ENCODE measurements around the gene TLR5.
A peak's percentile ranks its signal among the peaks of the same experiment; 100 is the strongest.

Gene TLR5, protein sequence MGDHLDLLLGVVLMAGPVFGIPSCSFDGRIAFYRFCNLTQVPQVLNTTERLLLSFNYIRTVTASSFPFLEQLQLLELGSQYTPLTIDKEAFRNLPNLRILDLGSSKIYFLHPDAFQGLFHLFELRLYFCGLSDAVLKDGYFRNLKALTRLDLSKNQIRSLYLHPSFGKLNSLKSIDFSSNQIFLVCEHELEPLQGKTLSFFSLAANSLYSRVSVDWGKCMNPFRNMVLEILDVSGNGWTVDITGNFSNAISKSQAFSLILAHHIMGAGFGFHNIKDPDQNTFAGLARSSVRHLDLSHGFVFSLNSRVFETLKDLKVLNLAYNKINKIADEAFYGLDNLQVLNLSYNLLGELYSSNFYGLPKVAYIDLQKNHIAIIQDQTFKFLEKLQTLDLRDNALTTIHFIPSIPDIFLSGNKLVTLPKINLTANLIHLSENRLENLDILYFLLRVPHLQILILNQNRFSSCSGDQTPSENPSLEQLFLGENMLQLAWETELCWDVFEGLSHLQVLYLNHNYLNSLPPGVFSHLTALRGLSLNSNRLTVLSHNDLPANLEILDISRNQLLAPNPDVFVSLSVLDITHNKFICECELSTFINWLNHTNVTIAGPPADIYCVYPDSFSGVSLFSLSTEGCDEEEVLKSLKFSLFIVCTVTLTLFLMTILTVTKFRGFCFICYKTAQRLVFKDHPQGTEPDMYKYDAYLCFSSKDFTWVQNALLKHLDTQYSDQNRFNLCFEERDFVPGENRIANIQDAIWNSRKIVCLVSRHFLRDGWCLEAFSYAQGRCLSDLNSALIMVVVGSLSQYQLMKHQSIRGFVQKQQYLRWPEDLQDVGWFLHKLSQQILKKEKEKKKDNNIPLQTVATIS

DNA sequence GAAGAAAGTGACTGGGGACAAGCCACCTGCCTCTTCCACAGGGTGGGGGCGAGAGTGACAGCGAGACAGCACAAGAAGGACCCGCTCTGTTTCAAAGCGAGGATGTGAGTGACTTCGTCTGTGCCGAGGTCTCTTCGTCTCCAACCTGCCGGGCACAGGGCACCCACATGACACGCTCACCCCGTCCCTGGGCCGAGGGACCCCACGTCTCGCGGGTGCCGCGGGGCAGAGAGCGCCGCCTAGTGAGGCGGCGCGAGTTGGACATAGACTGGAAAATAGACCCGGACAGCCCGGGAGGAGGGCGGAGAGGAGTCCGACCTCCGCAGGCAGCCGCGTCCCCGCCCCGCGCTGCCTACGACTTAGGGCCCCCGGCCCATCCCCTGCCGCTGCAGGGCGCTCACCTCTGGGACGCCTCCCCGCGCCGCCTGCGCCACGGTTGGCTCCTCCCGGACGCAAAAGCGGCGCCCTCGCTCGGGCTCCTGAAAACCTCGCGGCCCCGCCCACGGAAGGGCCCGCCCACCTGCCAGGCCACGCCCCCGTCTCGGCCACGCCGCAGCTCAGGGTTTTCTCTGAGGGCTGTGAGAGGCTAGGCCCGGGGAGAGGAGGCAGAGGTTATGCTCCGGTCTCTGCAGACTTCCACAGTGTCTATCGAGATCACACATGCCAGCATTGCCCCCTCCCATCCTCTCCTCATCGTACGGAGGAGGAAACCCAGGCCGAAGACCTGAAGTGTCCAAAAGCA, at the start of gene TLR5:
TLR5 (minus strand) TSS at position 454 of the 742 bp plus-strand sequence. CDS start 30,217 bp downstream, outside the sequence.
- Histone ChIP-seq H3K4me1 (ENCODE audit: control insufficient read depth, insufficient read depth, low read length) (peaks cover 12% of the 10 kb centered on the region), H3K27me3 (replicated peaks; ENCODE audit: control insufficient read depth, insufficient read depth, low read length) (peaks cover 45% of the 10 kb centered on the region), H3K9ac (ENCODE audit: low read length) (peak within 1 kb of the TSS; percentile 11), H3K4me3 (ENCODE audit: low read length) (peak within 1 kb of the TSS; percentile 72), H3K36me3 (ENCODE audit: control insufficient read depth, insufficient read depth, low read length, severe bottlenecking) (no peaks in the 10 kb centered on the region), H3K9me3 (ENCODE audit: control insufficient read depth, low read length) (peaks cover 18% of the 10 kb centered on the region)
- peak; percentile 80 for DNase-seq (ENCODE audit: low read depth)

DNA sequence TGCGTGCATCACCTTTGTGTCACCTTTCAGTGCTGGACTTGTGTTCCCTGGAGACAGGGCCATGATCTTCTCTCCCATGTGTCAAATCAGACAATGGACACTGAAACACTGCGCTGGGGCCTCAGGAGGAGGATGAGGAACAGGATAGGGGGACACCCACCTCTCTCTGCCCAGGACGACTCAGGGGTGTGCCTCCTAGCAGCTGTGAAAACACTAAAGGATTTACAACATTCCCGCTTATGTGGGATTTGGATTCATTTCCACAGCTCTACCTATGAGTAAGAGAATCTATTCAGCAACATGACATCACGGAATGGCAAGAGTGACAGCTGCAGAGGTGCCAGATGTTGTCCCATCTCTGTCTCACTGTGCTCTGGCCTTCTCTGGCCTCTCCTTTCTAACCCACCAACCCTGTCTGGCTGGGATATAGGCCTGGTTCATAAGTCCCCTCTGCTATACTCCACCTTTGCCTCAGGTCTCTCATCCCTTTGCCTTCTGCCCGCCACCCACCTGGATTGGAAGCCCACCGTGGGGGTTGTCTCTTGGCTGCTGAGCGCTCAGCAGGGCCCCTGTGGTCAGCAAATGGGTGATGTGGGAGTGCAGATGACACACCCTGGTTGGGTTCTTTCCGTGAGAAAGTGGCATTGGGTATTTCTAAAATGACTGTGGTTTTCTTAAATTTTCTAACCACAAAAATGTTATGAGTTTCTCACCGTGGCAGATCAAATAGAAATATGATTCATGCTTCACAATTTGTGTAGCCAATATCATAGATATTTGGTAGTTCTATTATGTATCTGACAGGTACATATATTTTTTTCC, 47.1 kb upstream of the TLR5 start:
- no peaks in the 10 kb centered on the region for H3K4me1 ChIP-seq (ENCODE audit: control insufficient read depth, insufficient read depth, low read length)
- H3K9me3 ChIP-seq (ENCODE audit: control insufficient read depth, low read length), result peaks cover 4% of the 10 kb centered on the region
- DNase-seq (ENCODE audit: low read depth), result peak; percentile 19
- no peak overlapping the region for H3K4me3 ChIP-seq (ENCODE audit: low read length)
- H3K9ac ChIP-seq (ENCODE audit: low read length), result no peak overlapping the region
- peaks cover 26% of the 10 kb centered on the region for H3K27me3 ChIP-seq (replicated peaks; ENCODE audit: control insufficient read depth, insufficient read depth, low read length)
- H3K36me3 ChIP-seq (ENCODE audit: control insufficient read depth, insufficient read depth, low read length, severe bottlenecking), result no peaks in the 10 kb centered on the region

DNA sequence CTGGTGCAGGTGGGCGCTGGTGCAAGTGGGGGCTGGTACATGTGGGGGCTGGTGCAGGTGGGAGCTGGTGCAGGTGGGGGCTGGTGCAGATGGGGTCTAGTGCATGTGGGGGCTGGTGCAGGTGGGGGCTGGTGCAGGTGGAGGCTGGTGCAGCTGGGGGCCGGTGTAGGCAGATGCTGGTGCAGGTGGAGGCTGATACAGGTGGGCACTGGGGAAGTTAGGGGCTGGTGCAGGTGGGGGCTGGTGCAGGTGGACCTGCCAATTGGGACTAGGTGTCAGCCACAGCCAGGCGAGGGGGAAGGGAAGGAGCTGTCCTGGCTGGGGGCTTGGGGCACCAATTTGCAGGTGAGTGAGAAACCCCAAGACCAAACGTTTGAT, 46.5 kb upstream of the TLR5 start:
- H3K27me3 ChIP-seq (replicated peaks; ENCODE audit: control insufficient read depth, insufficient read depth, low read length), result peaks cover 21% of the 10 kb centered on the region
- no peaks in the 10 kb centered on the region for H3K36me3 ChIP-seq (ENCODE audit: control insufficient read depth, insufficient read depth, low read length, severe bottlenecking)
- no peaks in the 10 kb centered on the region for H3K4me1 ChIP-seq (ENCODE audit: control insufficient read depth, insufficient read depth, low read length)
- peaks cover 4% of the 10 kb centered on the region for H3K9me3 ChIP-seq (ENCODE audit: control insufficient read depth, low read length)
- DNase-seq (ENCODE audit: low read depth), result no peak
- H3K9ac ChIP-seq (ENCODE audit: low read length), result no peak overlapping the region
- H3K4me3 ChIP-seq (ENCODE audit: low read length), result no peak overlapping the region

DNA sequence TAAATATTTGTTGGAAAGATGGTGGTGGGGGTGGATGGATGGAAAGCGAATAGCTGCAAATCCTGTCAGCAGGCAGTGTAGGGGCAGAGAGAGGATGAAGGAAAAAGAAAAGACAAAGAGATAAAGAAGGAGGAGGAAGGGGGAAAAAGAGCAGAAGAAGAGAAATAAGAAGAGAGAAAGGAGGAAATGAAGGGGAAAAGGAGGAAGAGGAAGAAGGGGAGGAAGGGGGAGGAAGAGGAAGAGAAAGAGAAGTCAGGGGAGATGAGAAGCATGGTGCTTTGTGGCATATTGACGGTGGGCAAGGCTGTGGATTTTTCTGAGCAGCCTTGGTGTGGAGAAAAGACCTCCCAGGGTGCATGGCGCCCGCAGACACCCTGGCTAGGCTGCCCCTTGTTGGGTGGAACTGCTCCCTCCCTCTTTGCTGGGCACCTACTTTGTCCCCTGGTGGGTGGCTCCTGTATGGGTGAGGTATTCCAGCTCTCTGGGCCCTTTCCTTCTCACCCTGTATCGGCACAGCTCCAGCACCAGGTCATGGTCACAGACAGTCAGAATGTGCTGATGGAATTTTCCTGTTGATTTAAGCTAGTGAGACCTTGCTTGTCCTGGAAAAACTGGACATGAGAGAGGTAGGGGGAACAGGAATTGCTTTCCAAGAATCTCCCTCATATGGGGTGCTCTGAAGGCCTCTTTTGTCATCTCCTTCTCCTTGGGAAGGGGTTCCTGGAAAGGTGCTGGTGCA, 45.7 kb upstream of the TLR5 start:
- no peak overlapping the region for H3K9ac ChIP-seq (ENCODE audit: low read length)
- no peak overlapping the region for H3K4me3 ChIP-seq (ENCODE audit: low read length)
- H3K9me3 ChIP-seq (ENCODE audit: control insufficient read depth, low read length), result no peaks in the 10 kb centered on the region
- H3K4me1 ChIP-seq (ENCODE audit: control insufficient read depth, insufficient read depth, low read length), result no peaks in the 10 kb centered on the region
- no peaks in the 10 kb centered on the region for H3K36me3 ChIP-seq (ENCODE audit: control insufficient read depth, insufficient read depth, low read length, severe bottlenecking)
- no peak for DNase-seq (ENCODE audit: low read depth)
- H3K27me3 ChIP-seq (replicated peaks; ENCODE audit: control insufficient read depth, insufficient read depth, low read length), result peaks cover 15% of the 10 kb centered on the region

DNA sequence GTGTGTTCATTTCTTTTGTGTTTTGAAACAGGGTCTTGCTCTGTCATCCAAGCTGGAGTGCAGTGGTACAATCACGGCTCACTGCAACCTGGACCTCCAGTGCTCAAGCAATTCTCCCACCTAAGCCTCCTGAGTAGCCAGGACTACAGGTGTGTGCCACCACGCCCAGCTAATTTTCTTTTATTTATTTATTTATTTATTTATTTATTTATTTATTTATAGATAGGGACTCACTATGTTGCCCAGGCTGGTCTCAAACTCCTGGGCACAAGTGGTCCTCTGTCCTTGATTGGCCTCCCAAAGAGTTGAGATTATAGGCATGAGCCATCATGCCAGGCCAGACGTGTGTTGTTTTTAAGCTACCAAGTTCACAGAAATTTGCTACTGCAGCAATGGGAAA, 43.8 kb upstream of the TLR5 start:
- Histone ChIP-seq H3K9ac (ENCODE audit: low read length) (no peak overlapping the region), H3K4me1 (ENCODE audit: control insufficient read depth, insufficient read depth, low read length) (no peaks in the 10 kb centered on the region), H3K9me3 (ENCODE audit: control insufficient read depth, low read length) (no peaks in the 10 kb centered on the region), H3K36me3 (ENCODE audit: control insufficient read depth, insufficient read depth, low read length, severe bottlenecking) (no peaks in the 10 kb centered on the region), H3K4me3 (ENCODE audit: low read length) (no peak overlapping the region), H3K27me3 (replicated peaks; ENCODE audit: control insufficient read depth, insufficient read depth, low read length) (peaks cover 9% of the 10 kb centered on the region)
- DNase-seq (ENCODE audit: low read depth), result no peak

DNA sequence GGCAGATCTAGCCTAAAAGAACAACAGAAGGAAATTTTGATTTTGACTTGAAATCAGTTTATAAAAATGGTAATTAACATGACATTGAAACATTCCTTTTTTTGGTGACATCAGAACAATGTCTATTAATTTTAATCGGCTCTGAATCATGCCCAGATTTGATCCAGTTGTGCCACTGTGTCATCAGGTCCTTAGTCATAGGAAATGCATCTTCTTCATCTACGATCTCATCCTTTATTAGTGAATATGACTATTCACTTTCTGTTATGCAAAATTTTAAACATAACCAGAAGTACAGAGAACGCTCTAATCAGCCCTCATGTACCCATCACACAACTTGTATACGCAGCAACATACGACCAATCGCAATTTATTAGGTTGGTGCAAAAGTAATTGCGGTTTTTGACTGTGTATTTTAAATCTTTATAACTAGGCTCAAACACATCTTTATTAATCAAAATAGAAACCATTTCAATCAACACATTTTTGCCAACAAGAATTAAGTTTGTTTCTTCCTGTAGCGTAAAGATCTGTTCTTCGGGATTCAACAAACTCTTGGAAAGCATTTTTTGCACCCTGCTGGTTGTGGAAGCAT, 40.3 kb upstream of the TLR5 start:
- no peaks in the 10 kb centered on the region for H3K9me3 ChIP-seq (ENCODE audit: control insufficient read depth, low read length)
- H3K4me3 ChIP-seq (ENCODE audit: low read length), result no peak overlapping the region
- H3K36me3 ChIP-seq (ENCODE audit: control insufficient read depth, insufficient read depth, low read length, severe bottlenecking), result no peaks in the 10 kb centered on the region
- no peak for DNase-seq (ENCODE audit: low read depth)
- peaks cover 4% of the 10 kb centered on the region for H3K27me3 ChIP-seq (replicated peaks; ENCODE audit: control insufficient read depth, insufficient read depth, low read length)
- H3K9ac ChIP-seq (ENCODE audit: low read length), result no peak overlapping the region
- H3K4me1 ChIP-seq (ENCODE audit: control insufficient read depth, insufficient read depth, low read length), result peaks cover 12% of the 10 kb centered on the region

DNA sequence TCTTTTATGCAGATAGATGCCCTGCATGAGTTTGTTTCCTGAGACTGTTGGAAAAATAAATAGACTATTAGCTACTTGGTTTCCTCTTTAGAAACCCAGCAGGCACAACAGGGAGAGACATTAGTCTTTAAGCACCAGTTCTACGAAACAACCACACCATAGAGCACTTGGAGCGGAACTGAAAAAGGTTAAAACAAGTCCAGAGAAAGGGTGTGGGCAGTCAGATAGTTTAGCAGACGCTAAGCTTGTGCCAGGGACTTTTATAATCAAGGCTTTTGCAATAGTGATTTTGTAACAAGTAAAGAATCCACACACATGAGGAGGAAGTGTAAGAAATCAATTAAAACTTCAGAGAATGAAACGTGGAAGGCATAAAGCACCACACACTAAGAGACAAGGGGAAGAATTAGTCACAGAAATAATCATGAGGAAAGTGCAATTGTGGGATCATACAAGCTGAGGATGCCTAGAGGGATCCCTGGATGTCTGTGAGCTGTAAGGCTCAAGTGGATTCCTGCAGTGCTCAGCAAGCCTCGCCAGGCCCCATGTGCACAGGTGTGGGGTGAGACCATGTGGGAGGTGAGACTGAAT, 37.8 kb upstream of the TLR5 start:
- H3K36me3 ChIP-seq (ENCODE audit: control insufficient read depth, insufficient read depth, low read length, severe bottlenecking), result no peaks in the 10 kb centered on the region
- H3K27me3 ChIP-seq (replicated peaks; ENCODE audit: control insufficient read depth, insufficient read depth, low read length), result no peaks in the 10 kb centered on the region
- no peaks in the 10 kb centered on the region for H3K9me3 ChIP-seq (ENCODE audit: control insufficient read depth, low read length)
- no peak overlapping the region for H3K9ac ChIP-seq (ENCODE audit: low read length)
- peak; percentile 51 for DNase-seq (ENCODE audit: low read depth)
- no peak overlapping the region for H3K4me3 ChIP-seq (ENCODE audit: low read length)
- H3K4me1 ChIP-seq (ENCODE audit: control insufficient read depth, insufficient read depth, low read length), result peaks cover 12% of the 10 kb centered on the region

DNA sequence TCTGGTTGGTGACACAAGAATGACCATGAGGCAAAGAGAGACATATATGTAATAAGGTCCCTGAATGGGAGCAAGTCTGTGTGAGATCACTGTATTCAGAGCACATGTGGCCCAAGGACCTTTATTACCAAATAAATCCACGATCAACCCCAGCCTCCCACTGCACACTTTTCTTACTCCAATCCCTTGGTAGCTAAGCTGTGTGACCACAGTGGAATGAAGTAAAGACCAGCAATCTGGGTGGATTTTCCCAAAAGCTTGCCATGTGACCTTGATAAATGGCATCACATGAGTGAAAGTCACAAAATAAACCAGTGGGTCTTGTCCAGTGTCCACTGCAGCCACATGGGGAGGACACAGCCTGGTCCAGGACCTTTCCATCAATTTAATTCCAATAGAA, 36.7 kb upstream of the TLR5 start:
- Histone ChIP-seq H3K36me3 (ENCODE audit: control insufficient read depth, insufficient read depth, low read length, severe bottlenecking) (no peaks in the 10 kb centered on the region), H3K9ac (ENCODE audit: low read length) (no peak overlapping the region), H3K27me3 (replicated peaks; ENCODE audit: control insufficient read depth, insufficient read depth, low read length) (no peaks in the 10 kb centered on the region), H3K4me3 (ENCODE audit: low read length) (no peak overlapping the region), H3K9me3 (ENCODE audit: control insufficient read depth, low read length) (no peaks in the 10 kb centered on the region), H3K4me1 (ENCODE audit: control insufficient read depth, insufficient read depth, low read length) (peaks cover 12% of the 10 kb centered on the region)
- no peak for DNase-seq (ENCODE audit: low read depth)

DNA sequence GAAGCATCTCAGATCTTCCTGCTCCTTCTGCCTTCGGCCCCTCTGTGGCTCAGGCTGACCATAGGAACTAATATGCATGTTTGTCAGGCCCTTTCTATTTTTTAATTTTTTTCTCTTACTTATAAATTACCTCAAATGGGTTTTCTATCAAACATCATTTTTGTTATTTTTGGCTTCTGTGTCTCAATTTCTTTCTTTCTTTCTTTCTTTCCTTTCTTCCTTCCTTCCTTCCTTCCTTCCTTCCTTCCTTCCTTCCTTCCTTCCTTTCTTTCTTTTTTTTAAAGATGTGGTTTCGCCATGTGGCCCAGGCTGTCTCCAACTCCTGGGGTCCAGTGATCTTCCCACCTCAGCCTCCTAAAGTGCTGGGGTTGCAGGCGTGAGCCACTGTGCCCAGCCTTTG, 36.2 kb upstream of the TLR5 start:
- H3K4me3 ChIP-seq (ENCODE audit: low read length), result no peak overlapping the region
- no peaks in the 10 kb centered on the region for H3K36me3 ChIP-seq (ENCODE audit: control insufficient read depth, insufficient read depth, low read length, severe bottlenecking)
- no peak for DNase-seq (ENCODE audit: low read depth)
- no peak overlapping the region for H3K9ac ChIP-seq (ENCODE audit: low read length)
- H3K4me1 ChIP-seq (ENCODE audit: control insufficient read depth, insufficient read depth, low read length), result peaks cover 12% of the 10 kb centered on the region
- H3K9me3 ChIP-seq (ENCODE audit: control insufficient read depth, low read length), result no peaks in the 10 kb centered on the region
- H3K27me3 ChIP-seq (replicated peaks; ENCODE audit: control insufficient read depth, insufficient read depth, low read length), result no peaks in the 10 kb centered on the region

All from adipocyte (in vitro differentiated cells).